AG04449 (cell line): ENCODE data around the gene TMC5.

ENCODE experiments used
- CTCF ChIA-PET: fragments of 350-600 bp; formaldehyde crosslinking; extraction: SDS; loops from one replicate; lab custom pipeline; 2021; ENCODE audit warnings: antibody characterized with exemption; lab: Yijun Ruan, JAX
- POLR2A ChIA-PET: fragments of 400-600, 350-600 bp; formaldehyde crosslinking; extraction: SDS; loops from one replicate; lab custom pipeline; 2020; ENCODE audit warnings: antibody characterized with exemption, inconsistent platforms; lab: Yijun Ruan, JAX
- DNase-seq: peaks from one replicate; pipeline ENCODE4 v3.0.0-alpha.2; 2010; ENCODE audit warnings: low read depth, low spot score
- H3K4me3 ChIP-seq: 2 replicates; pipeline ENCODE4 v1.5.1; 2011; ENCODE audit warnings: low read depth, mild to moderate bottlenecking, control low read depth, low read length
- CTCF ChIP-seq: IDR thresholded peaks from one replicate; pipeline ENCODE4 v1.5.1; 2011; ENCODE audit warnings: mild to moderate bottlenecking, moderate library complexity, low read length, control low read depth, inconsistent platforms; ENCODE audit not compliant: insufficient read depth; ENCODE audit errors: missing control alignments

TMC5 gene

GRCh38 chr16:19481769-19482168 lies 64.1 kb downstream of the TMC5 start:
- no peak for TF ChIP-seq CTCF
- ChIA-PET POLR2A (no interaction called here), CTCF (interaction anchor here (1.1 kb wide), 1 partner anchor 21 kb away, joined by 3 read pairs; no protein-coding TSS in a partner anchor)
- no peak overlapping the region for H3K4me3 ChIP-seq
- no peak for DNase-seq

GRCh38 chr16:19482291-19482690 lies 64.6 kb downstream of the TMC5 start:
- POLR2A ChIA-PET: no interaction called here
- CTCF ChIA-PET: no interaction called here
- no peak for TF ChIP-seq CTCF
- H3K4me3 ChIP-seq: no peak overlapping the region
- no peak for DNase-seq

- ChIA-PET POLR2A (no interaction called here), CTCF (no interaction called here)
- DNase-seq: no peak
- TF ChIP-seq CTCF: no peak
- no peak overlapping the region for H3K4me3 ChIP-seq
Measured at GRCh38 chr16:19484096-19484495, 66.4 kb downstream of the TMC5 start.

GRCh38 chr16:19485611-19486010 lies 67.9 kb downstream of the TMC5 start:
- ChIA-PET POLR2A (no interaction called here), CTCF (no interaction called here)
- no peak for TF ChIP-seq CTCF
- DNase-seq: no peak
- H3K4me3 ChIP-seq: no peak overlapping the region

GRCh38 chr16:19486051-19486450 lies 68.4 kb downstream of the TMC5 start:
- ChIA-PET POLR2A (no interaction called here), CTCF (no interaction called here)
- no peak overlapping the region for H3K4me3 ChIP-seq
- DNase-seq: no peak
- TF ChIP-seq CTCF: no peak

- CTCF ChIA-PET: no interaction called here
- POLR2A ChIA-PET: no interaction called here
- no peak for TF ChIP-seq CTCF
- no peak for DNase-seq
- no peak overlapping the region for H3K4me3 ChIP-seq
Measured at GRCh38 chr16:19486750-19487325, 69.2 kb downstream of the TMC5 start.
